Panc1 (cell line): Measurements from ENCODE around the gene PISD. TPM values are rescaled to one million over a fixed set of nuclear protein-coding genes. Genes with fewer than 3 reads are reported as not detected.

Experiments used
- ATAC-seq: fragments of 200-7000 bp; cut with Tn5 transposase; 2 replicates; pipeline ENCODE4 v1.9.1; 2020; ENCODE audit warnings: mild to moderate bottlenecking, moderate library complexity
- BruUV-seq: library from RNA; stranded (reverse); fragments of 400-500 nt; replicated peaks from 2 replicates; lab custom pipeline; 2021; lab: Mats Ljungman, UMichigan
- CTCF ChIA-PET: fragments of 300-600 bp; sonication (Branson Sonifier 250); formaldehyde crosslinking; loops from one replicate; lab custom pipeline; 2022; ENCODE audit warnings: antibody characterized with exemption; lab: Charles Lee
- POLR2A ChIA-PET: fragments of 300-600 bp; sonication (Branson Sonifier 250); formaldehyde crosslinking; loops from one replicate; lab custom pipeline; 2022; ENCODE audit warnings: antibody characterized with exemption; lab: Charles Lee
- DNase-seq: peaks from one replicate; pipeline ENCODE4 v3.0.0-alpha.2; 2010; ENCODE audit warnings: low read depth, low spot score
- H3K27ac ChIP-seq: 2 replicates; pipeline ENCODE4 v1.5.1; 2011; ENCODE audit warnings: mild to moderate bottlenecking, low read length, inconsistent platforms
- H3K27me3 ChIP-seq: fragments of 200-500 bp; sonication (Bioruptor generic); 2 replicates; pipeline ENCODE4 v1.6.0; 2014; ENCODE audit warnings: low read length, inconsistent platforms; ENCODE audit not compliant: control insufficient read depth, insufficient read depth
- H3K36me3 ChIP-seq: fragments of 200-500 bp; sonication (Bioruptor generic); 2 replicates; pipeline ENCODE4 v1.5.1; 2014; ENCODE audit warnings: inconsistent platforms, mild to moderate bottlenecking, low read length, moderate library complexity; ENCODE audit not compliant: control insufficient read depth, insufficient read depth
- H3K4me1 ChIP-seq: 2 replicates; pipeline ENCODE4 v1.5.1; 2011; ENCODE audit warnings: inconsistent platforms, mild to moderate bottlenecking, low read length, moderate library complexity; ENCODE audit not compliant: control insufficient read depth, insufficient read depth
- H3K4me3 ChIP-seq, 2 experiments: 2 replicates each; pipeline ENCODE4 v1.5.1; 2011 to 2012; ENCODE audit warnings: low read depth in 2 of 2, low read length in 2 of 2, mild to moderate bottlenecking in 2 of 2, inconsistent platforms in 1 of 2, moderate library complexity in 1 of 2
- H3K9me3 ChIP-seq: fragments of 200-500 bp; sonication (Bioruptor generic); 2 replicates; pipeline ENCODE4 v1.5.1; 2014; ENCODE audit warnings: low read depth, mild to moderate bottlenecking, inconsistent platforms, low read length, moderate library complexity; ENCODE audit not compliant: control insufficient read depth, insufficient read depth
- POLR2AphosphoS5 ChIP-seq: IDR thresholded peaks from 2 replicates; pipeline ENCODE4 v1.6.1; 2012; ENCODE audit warnings: mild to moderate bottlenecking, low read depth, low read length, moderate library complexity
- SIN3A ChIP-seq: IDR thresholded peaks from 2 replicates; pipeline ENCODE4 v1.6.1; 2012; ENCODE audit warnings: low read depth, mild to moderate bottlenecking, low read length, moderate library complexity, borderline replicate concordance; ENCODE audit not compliant: insufficient read depth
- TCF7L2 ChIP-seq: IDR thresholded peaks from 2 replicates; pipeline ENCODE4 v1.6.1; 2011; ENCODE audit warnings: mild to moderate bottlenecking, low read depth, low read length, inconsistent platforms
- in situ Hi-C: cut with HindIII; loops from 2 replicates; pipeline ENCODE4 v1.10.0; 2016; ENCODE audit warnings: low sequenced_read_pairs, low pct_unique_long_range_greater_than_20kb
- intact Hi-C: fragments of 100-400 bp; cut with micrococcal nuclease; formaldehyde crosslinking; loops from one replicate; pipeline ENCODE4 v1.10.0; 2022; ENCODE audit not compliant: unreplicated experiment
- total RNA-seq: library from RNA; stranded (reverse); gene quantifications from one replicate; pipeline ENCODE4 v1.2.1, GENCODE V29; 2021; ENCODE audit not compliant: unreplicated experiment
- TF ChIP-seq, protein P1 (sequence below), 2 experiments: IDR thresholded peaks; 2 replicates each; pipeline ENCODE4 v1.6.1; 2011 to 2012; ENCODE audit warnings: low read depth in 2 of 2, control low read depth in 1 of 2, low read length in 1 of 2, mild to moderate bottlenecking in 1 of 2, moderate library complexity in 1 of 2; ENCODE audit not compliant: insufficient read depth in 1 of 2
- TF ChIP-seq, protein P2 (sequence below): fragments of 450-650 bp; IDR thresholded peaks from 2 replicates; pipeline ENCODE4 v1.5.1; 2017; ENCODE audit warnings: mild to moderate bottlenecking

The PISD gene
- total RNA-seq, 1 experiment from 2014 or later: 33.8 TPM

DNA sequence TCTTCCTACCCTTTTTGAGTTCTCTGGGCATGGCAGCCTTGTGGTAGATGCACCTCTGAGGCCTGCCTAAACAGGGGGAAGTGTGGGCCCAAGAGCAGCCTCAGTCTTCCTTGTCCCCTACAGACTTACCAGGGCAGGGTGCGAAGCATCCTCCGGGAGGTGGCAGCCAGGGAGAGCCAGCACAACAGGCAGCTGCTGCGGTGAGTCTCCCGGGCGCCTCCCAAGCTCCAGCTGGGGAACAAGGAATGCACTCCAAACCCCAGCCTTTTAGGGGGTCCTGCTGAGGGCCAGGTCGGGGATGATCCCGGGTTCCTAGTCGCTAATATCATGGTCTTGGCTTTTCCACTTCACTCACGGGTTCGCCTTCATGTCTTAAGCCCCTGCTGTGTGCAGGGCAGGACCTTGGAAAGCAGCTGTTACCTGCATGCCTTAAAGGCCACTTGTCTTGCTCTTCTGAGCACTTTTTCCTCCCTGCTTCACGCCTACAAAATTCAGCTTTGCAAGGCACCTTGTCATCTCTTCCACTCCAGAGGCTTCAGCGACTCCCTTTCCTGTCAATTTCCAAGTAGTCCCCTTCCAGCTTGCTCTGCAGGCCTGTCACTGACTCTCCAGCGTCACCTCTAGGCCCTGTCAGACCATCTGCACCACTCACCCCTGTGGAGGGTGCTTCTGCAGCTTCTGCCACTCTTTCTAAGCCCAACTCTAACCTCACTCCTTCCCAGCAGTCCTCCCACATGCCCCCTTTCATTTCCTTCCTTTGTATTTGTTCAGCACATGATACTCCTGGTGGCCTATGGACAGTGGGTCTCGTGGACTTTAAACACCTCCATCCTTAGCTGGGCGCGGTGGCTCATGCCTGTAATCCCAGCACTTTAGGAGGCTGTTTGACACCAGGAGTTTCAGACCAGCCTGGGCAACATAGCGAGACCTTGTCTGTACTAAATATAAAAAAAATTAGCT is 57.0 kb downstream of the PISD start:
- no peaks in the 10 kb centered on the region for H3K9me3 ChIP-seq
- POLR2A ChIA-PET: no interaction called here
- no peak for DNase-seq

DNA sequence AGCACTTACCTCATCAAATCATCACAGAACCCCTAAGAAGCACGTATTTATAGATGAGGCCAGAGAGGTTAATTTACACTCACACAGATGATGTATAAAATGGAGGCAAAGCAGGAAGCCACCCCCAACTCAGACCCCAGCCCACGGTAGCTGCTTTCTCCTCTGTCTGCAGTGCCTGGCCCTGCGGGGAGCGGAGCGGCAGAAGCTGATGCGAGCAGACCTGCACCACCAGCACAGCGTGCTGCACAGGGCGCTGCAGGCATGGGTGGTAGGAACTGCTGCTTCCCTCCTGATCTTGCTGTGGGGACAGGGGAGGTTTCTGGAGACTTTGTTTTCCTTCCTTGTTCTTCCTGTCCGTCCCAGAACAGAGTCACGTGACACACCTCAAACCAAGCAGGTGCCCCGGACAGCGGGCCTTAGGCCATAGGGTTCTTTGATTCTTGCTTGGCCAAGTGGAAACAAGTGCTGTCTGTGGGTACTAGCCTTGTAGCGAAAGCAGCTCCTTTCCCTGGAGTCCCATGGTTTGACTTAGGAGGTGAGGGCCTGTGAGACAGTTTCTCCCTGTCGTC is 57.8 kb downstream of the PISD start:
- H3K9me3 ChIP-seq: no peaks in the 10 kb centered on the region
- no peak overlapping the region for H3K27ac ChIP-seq
- in situ Hi-C loops: no loop called here
- ATAC-seq (no peak), DNase-seq (no peak)
- no peak for TF ChIP-seq SIN3A
- TF ChIP-seq, protein P1, sequence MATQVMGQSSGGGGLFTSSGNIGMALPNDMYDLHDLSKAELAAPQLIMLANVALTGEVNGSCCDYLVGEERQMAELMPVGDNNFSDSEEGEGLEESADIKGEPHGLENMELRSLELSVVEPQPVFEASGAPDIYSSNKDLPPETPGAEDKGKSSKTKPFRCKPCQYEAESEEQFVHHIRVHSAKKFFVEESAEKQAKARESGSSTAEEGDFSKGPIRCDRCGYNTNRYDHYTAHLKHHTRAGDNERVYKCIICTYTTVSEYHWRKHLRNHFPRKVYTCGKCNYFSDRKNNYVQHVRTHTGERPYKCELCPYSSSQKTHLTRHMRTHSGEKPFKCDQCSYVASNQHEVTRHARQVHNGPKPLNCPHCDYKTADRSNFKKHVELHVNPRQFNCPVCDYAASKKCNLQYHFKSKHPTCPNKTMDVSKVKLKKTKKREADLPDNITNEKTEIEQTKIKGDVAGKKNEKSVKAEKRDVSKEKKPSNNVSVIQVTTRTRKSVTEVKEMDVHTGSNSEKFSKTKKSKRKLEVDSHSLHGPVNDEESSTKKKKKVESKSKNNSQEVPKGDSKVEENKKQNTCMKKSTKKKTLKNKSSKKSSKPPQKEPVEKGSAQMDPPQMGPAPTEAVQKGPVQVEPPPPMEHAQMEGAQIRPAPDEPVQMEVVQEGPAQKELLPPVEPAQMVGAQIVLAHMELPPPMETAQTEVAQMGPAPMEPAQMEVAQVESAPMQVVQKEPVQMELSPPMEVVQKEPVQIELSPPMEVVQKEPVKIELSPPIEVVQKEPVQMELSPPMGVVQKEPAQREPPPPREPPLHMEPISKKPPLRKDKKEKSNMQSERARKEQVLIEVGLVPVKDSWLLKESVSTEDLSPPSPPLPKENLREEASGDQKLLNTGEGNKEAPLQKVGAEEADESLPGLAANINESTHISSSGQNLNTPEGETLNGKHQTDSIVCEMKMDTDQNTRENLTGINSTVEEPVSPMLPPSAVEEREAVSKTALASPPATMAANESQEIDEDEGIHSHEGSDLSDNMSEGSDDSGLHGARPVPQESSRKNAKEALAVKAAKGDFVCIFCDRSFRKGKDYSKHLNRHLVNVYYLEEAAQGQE (IDR thresholded peaks at IDR 0.05; ENCODE audit: insufficient read depth in 1 of 2, low read depth in 2 of 2, low read length in 1 of 2): no peak
- TF ChIP-seq, protein P2, sequence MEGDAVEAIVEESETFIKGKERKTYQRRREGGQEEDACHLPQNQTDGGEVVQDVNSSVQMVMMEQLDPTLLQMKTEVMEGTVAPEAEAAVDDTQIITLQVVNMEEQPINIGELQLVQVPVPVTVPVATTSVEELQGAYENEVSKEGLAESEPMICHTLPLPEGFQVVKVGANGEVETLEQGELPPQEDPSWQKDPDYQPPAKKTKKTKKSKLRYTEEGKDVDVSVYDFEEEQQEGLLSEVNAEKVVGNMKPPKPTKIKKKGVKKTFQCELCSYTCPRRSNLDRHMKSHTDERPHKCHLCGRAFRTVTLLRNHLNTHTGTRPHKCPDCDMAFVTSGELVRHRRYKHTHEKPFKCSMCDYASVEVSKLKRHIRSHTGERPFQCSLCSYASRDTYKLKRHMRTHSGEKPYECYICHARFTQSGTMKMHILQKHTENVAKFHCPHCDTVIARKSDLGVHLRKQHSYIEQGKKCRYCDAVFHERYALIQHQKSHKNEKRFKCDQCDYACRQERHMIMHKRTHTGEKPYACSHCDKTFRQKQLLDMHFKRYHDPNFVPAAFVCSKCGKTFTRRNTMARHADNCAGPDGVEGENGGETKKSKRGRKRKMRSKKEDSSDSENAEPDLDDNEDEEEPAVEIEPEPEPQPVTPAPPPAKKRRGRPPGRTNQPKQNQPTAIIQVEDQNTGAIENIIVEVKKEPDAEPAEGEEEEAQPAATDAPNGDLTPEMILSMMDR: no peak
- no peak for TF ChIP-seq TCF7L2
- H3K27me3 ChIP-seq: no peaks in the 10 kb centered on the region
- no peak overlapping the region for H3K4me3 ChIP-seq
- peaks cover 5% of the 10 kb centered on the region; the same call in 1 of the 2 replicates for H3K4me1 ChIP-seq
- peaks cover 3% of the 10 kb centered on the region; the same call in 1 of the 2 replicates for H3K36me3 ChIP-seq
- no TSS peak for BruUV-seq
- ChIA-PET POLR2A (interaction anchor here (0.6 kb wide), 1 partner anchor 229 kb away, joined by 11 read pairs; no protein-coding TSS in a partner anchor), CTCF (no interaction called here)
- intact Hi-C loops: no loop called here

More for the DNA sequence above, 57.0 kb downstream of the PISD start:
- H3K4me1 ChIP-seq: peaks cover 5% of the 10 kb centered on the region; the same call in 1 of the 2 replicates
- peaks cover 3% of the 10 kb centered on the region; the same call in 1 of the 2 replicates for H3K36me3 ChIP-seq
- intact Hi-C loops (no loop called here), in situ Hi-C loops (no loop called here)
- no peak overlapping the region for H3K4me3 ChIP-seq
- no TSS peak for BruUV-seq
- no peak for ATAC-seq
- no peaks in the 10 kb centered on the region for H3K27me3 ChIP-seq
- CTCF ChIA-PET: no interaction called here
- TF ChIP-seq SIN3A (no peak), TCF7L2 (no peak), POLR2AphosphoS5 (no peak)
- TF ChIP-seq, protein P2: no peak
- TF ChIP-seq, protein P1 (IDR thresholded peaks at IDR 0.05; ENCODE audit: insufficient read depth in 1 of 2, low read depth in 2 of 2, low read length in 1 of 2): no peak; a peak in 1 of 4 replicates
- no peak overlapping the region for H3K27ac ChIP-seq
